Naive thymus-derived CD4-positive, alpha-beta T cell (primary cell): ENCODE measurements around the gene CD3D. TPM values are rescaled to one million over a fixed set of nuclear protein-coding genes. Genes with fewer than 3 reads are reported as not detected.

ENCODE experiments used
- ATAC-seq: fragments of 150-1000 bp; cut with Tn5 transposase; 2 replicates; pipeline ENCODE4 v1.10.0; 2021; ENCODE audit warnings: mild to moderate bottlenecking, moderate library complexity
- CTCF ChIA-PET: fragments of 350-600 bp; sonication (Branson Sonifier 250); formaldehyde crosslinking; loops from one replicate; lab custom pipeline; 2021; ENCODE audit warnings: antibody characterized with exemption; lab: Charles Lee
- POLR2A ChIA-PET: fragments of 350-600 bp; sonication (Branson Sonifier 250); formaldehyde crosslinking; loops from one replicate; lab custom pipeline; 2021; ENCODE audit warnings: antibody characterized with exemption, inconsistent platforms; lab: Charles Lee
- DNase-seq, 9 donors: peaks; one replicate each; pipeline versions ENCODE4 v3.0.0 to v3.0.0-alpha.2; 2020 to 2022; ENCODE audit warnings: mixed read lengths in 1 of 9
- H3K27ac ChIP-seq: one replicate; pipeline ENCODE4 v1.7.0; 2013; ENCODE audit warnings: mild to moderate bottlenecking, low read depth, low read length, moderate library complexity
- H3K27me3 ChIP-seq, 2 donors: one replicate each; pipeline ENCODE4 v1.7.0; 2013; ENCODE audit warnings: low read length in 2 of 2, mild to moderate bottlenecking in 2 of 2, moderate library complexity in 2 of 2; ENCODE audit not compliant: control insufficient read depth in 2 of 2, insufficient read depth in 2 of 2
- H3K36me3 ChIP-seq, 3 experiments: 1 replicate in 2 of 3; 2 replicates in 1 of 3; pipeline ENCODE4 v1.7.0; 2013; ENCODE audit warnings: low read length in 3 of 3, mild to moderate bottlenecking in 3 of 3, moderate library complexity in 1 of 3; ENCODE audit not compliant: insufficient read depth in 3 of 3, control insufficient read depth in 2 of 3
- H3K4me1 ChIP-seq, 2 donors: one replicate each; pipeline ENCODE4 v1.7.0; 2013; ENCODE audit warnings: low read length in 2 of 2, mild to moderate bottlenecking in 2 of 2, moderate library complexity in 1 of 2; ENCODE audit not compliant: control insufficient read depth in 2 of 2, insufficient read depth in 2 of 2
- H3K4me3 ChIP-seq: 2 replicates; pipeline ENCODE4 v1.7.0; 2013; ENCODE audit warnings: mild to moderate bottlenecking, low read length
- H3K9me3 ChIP-seq, 3 experiments: 1 replicate in 2 of 3; 2 replicates in 1 of 3; pipeline ENCODE4 v1.7.0; 2013; ENCODE audit warnings: low read length in 3 of 3; ENCODE audit not compliant: control insufficient read depth in 2 of 3
- H3K27ac Mint-ChIP-seq, 9 donors: one replicate each; pipeline ENCODE4 v1.8.0; 2020 to 2022; ENCODE audit warnings: mixed read lengths in 9 of 9, mild to moderate bottlenecking in 8 of 9, moderate library complexity in 5 of 9, inconsistent platforms in 2 of 9
- H3K27me3 Mint-ChIP-seq, 5 donors: one replicate each; pipeline ENCODE4 v1.8.0; 2021 to 2022; ENCODE audit warnings: mixed read lengths in 5 of 5, mild to moderate bottlenecking in 1 of 5
- H3K36me3 Mint-ChIP-seq, 5 donors: one replicate each; pipeline ENCODE4 v1.8.0; 2020 to 2022; ENCODE audit warnings: mixed read lengths in 5 of 5, mild to moderate bottlenecking in 3 of 5, inconsistent platforms in 1 of 5
- H3K4me1 Mint-ChIP-seq, 7 donors: one replicate each; pipeline ENCODE4 v1.8.0; 2020 to 2022; ENCODE audit warnings: mixed read lengths in 7 of 7, mild to moderate bottlenecking in 3 of 7, inconsistent platforms in 1 of 7
- H3K4me3 Mint-ChIP-seq, 10 donors: one replicate each; pipeline ENCODE4 v1.8.0; 2020 to 2022; ENCODE audit warnings: mild to moderate bottlenecking in 10 of 10, mixed read lengths in 10 of 10, moderate library complexity in 6 of 10, inconsistent platforms in 2 of 10
- H3K9me3 Mint-ChIP-seq, 11 donors: one replicate each; pipeline ENCODE4 v1.8.0; 2020 to 2022; ENCODE audit warnings: mixed read lengths in 11 of 11, mild to moderate bottlenecking in 4 of 11, inconsistent platforms in 1 of 11, moderate library complexity in 1 of 11
- intact Hi-C, 2 donors: fragments of 100-400 bp; cut with micrococcal nuclease; formaldehyde crosslinking; loops; one replicate each; pipeline ENCODE4 v1.15.1; 2023
- polyA plus RNA-seq, 2 donors: library from polyadenylated mRNA; unstranded; fragments of 300-500 nt; fragmentation: Illumina TruSeq; gene quantifications; one replicate each; pipeline ENCODE4 v1.2.3, GENCODE V29; 2021
- total RNA-seq, 6 experiments: library from RNA in 5 of 6; stranded (reverse) in 5 of 6; gene quantifications; 1 replicate in 5 of 6; 2 replicates in 1 of 6; pipeline ENCODE4 v1.2.3 and lab custom pipeline; 2021 to 2026

The CD3D gene
- total and polyA plus RNA-seq, 7 experiments from 2014 or later, result 232 to 1,287 (median 394) TPM

DNA sequence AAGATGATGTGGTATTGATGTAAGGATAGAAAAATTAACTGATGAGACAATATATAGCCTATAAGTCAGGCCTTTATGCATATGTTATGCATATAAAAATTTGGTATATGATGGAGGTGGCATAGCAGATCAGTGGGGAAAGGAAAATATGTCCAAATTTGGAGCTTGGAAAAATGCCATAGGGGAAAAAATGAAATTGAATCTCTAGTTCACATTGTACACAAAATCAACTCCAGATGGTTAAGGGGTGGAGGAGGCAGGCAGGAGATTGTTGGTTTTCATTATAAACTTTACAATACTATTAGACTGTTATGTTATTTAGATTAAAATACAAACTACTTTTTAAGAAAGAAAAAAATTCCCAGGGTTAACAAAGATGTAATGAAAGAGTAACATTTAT, 53.1 kb downstream of the CD3D start:
- no peak for ATAC-seq
- no peaks in the 10 kb centered on the region for H3K9me3 ChIP-seq
- Mint-ChIP-seq H3K4me3 (no peak overlapping the region), H3K27me3 (no peaks in the 10 kb centered on the region), H3K36me3 (peaks cover 0 to 5% (median 0%) of the 10 kb centered on the region in 5 donors), H3K9me3 (peaks cover 0 to 3% (median 0%) of the 10 kb centered on the region in 11 donors), H3K27ac (peak overlapping the region in 1 of 9 donors; percentile 9), H3K4me1 (peaks cover 8 to 20% (median 14%) of the 10 kb centered on the region in 7 donors)
- no peak for DNase-seq
- H3K4me1 ChIP-seq, result peaks cover 0 to 9% of the 10 kb centered on the region in 2 donors
- no peaks in the 10 kb centered on the region for H3K36me3 ChIP-seq
- no peak overlapping the region for H3K4me3 ChIP-seq
- intact Hi-C loops, result no loop called here
- no peak overlapping the region for H3K27ac ChIP-seq
- CTCF ChIA-PET, result interaction anchor here (0.6 to 3.4 kb wide), 12 partner anchors 11 to 241 kb away, joined by 3 to 30 read pairs (median 3); partner anchors contain the start of gene CD3D
- POLR2A ChIA-PET, result interaction anchor here (0.6 to 1.2 kb wide), 2 partner anchors 15 to 38 kb away, joined by 4 read pairs; no protein-coding TSS in a partner anchor
- no peaks in the 10 kb centered on the region for H3K27me3 ChIP-seq

Other genes starting within 250 kb of the CD3D start
- gene SCN4B, start 189.9 kb downstream of the CD3D start, total RNA-seq, result under 1 TPM in 1 of 5 experiments, not detected in 4; 0.19 TPM
- not detected for gene SCN4B, start 189.9 kb downstream of the CD3D start, polyA plus RNA-seq
- gene SCN2B, start 166.1 kb downstream of the CD3D start, total RNA-seq, result not detected
- not detected for gene SCN2B, start 166.1 kb downstream of the CD3D start, polyA plus RNA-seq
- gene JAML, start 117.7 kb downstream of the CD3D start, total RNA-seq, result 100 to 1,000 TPM in 3 of 5 experiments, 10 to 100 TPM in 2; 64.3 to 120 (median 118) TPM
- gene JAML, start 117.7 kb downstream of the CD3D start, polyA plus RNA-seq, result 100 to 1,000 TPM in 1 of 2 donors, 10 to 100 TPM in 1; 94.1 to 195 TPM
- 10 to 100 TPM; 13.3 to 17.4 (median 17.0) TPM for gene MPZL3, start 90.3 kb downstream of the CD3D start, total RNA-seq
- gene MPZL3, start 90.3 kb downstream of the CD3D start, polyA plus RNA-seq, result 1 to 10 TPM; 3.6 to 4.6 TPM
- gene MPZL2, start 78.4 kb downstream of the CD3D start, total RNA-seq, result 1 to 10 TPM in 4 of 5 experiments, under 1 TPM in 1; 0.69 to 5.9 (median 1.6) TPM
- gene MPZL2, start 78.4 kb downstream of the CD3D start, polyA plus RNA-seq, result 1 to 10 TPM; 1.2 to 1.5 TPM
- gene CD3E, start 38.0 kb downstream of the CD3D start, total RNA-seq, result 100 to 1,000 TPM; 392 to 706 (median 670) TPM
- 1,000 to 10,000 TPM in 1 of 2 donors, 100 to 1,000 TPM in 1; 987 to 1,286 TPM for gene CD3E, start 38.0 kb downstream of the CD3D start, polyA plus RNA-seq
- gene CD3G, start 1.6 kb upstream of the CD3D start, total RNA-seq, result 100 to 1,000 TPM; 122 to 220 (median 192) TPM
- 100 to 1,000 TPM; 333 to 459 TPM for gene CD3G, start 1.6 kb upstream of the CD3D start, polyA plus RNA-seq
- 10 to 100 TPM; 38.4 to 54.5 (median 46.9) TPM for gene UBE4A, start 16.9 kb upstream of the CD3D start, total RNA-seq
- 10 to 100 TPM; 20.3 to 31.7 TPM for gene UBE4A, start 16.9 kb upstream of the CD3D start, polyA plus RNA-seq
- 100 to 1,000 TPM; 140 to 241 (median 154) TPM for gene ATP5MG, start 58.9 kb upstream of the CD3D start, total RNA-seq
- gene ATP5MG, start 58.9 kb upstream of the CD3D start, polyA plus RNA-seq, result 100 to 1,000 TPM; 525 to 842 TPM
- gene KMT2A, start 93.8 kb upstream of the CD3D start, total RNA-seq, result 100 to 1,000 TPM; 140 to 192 (median 161) TPM
- 10 to 100 TPM; 19.6 to 32.9 TPM for gene KMT2A, start 93.8 kb upstream of the CD3D start, polyA plus RNA-seq
- 1 to 10 TPM in 3 of 5 experiments, under 1 TPM in 2; 0.34 to 2.7 (median 1.1) TPM for gene TTC36, start 184.8 kb upstream of the CD3D start, total RNA-seq
- gene TTC36, start 184.8 kb upstream of the CD3D start, polyA plus RNA-seq, result 1 to 10 TPM in 1 of 2 donors, under 1 TPM in 1; 0.29 to 1.2 TPM
- 10 to 100 TPM; 12.1 to 32.8 (median 27.6) TPM for gene TMEM25, start 188.5 kb upstream of the CD3D start, total RNA-seq
- gene TMEM25, start 188.5 kb upstream of the CD3D start, polyA plus RNA-seq, result 10 to 100 TPM; 24.0 to 30.9 TPM
- 10 to 100 TPM in 3 of 5 experiments, 1 to 10 TPM in 2; 5.4 to 16.6 (median 10.4) TPM for gene IFT46, start 223.2 kb upstream of the CD3D start, total RNA-seq
- gene IFT46, start 223.2 kb upstream of the CD3D start, polyA plus RNA-seq, result 1 to 10 TPM; 6.7 to 7.0 TPM
- gene ARCN1, start 229.7 kb upstream of the CD3D start, total RNA-seq, result 100 to 1,000 TPM in 3 of 5 experiments, 10 to 100 TPM in 2; 71.2 to 134 (median 115) TPM
- gene ARCN1, start 229.7 kb upstream of the CD3D start, polyA plus RNA-seq, result 100 to 1,000 TPM; 139 to 170 TPM